GM13976 (cell line): ENCODE data around the gene PSMG3.
"Not testable (repeated sequence)": the region's sequence is repeated elsewhere in the genome, so short reads cannot be mapped to it uniquely, and the experiment has no call there.

Experiments used
- DNase-seq: peaks from one replicate; pipeline ENCODE4 v3.0.0; 2012; ENCODE audit warnings: low spot score
- in situ Hi-C: fragments of 300-500 bp; cut with MboI; formaldehyde crosslinking; loops from one replicate; pipeline ENCODE4 v1.12.0; 2022; ENCODE audit warnings: low sequenced_read_pairs, mixed read lengths, inconsistent platforms; ENCODE audit not compliant: unreplicated experiment
- TF ChIP-seq, protein P1 (sequence below): IDR thresholded peaks from 2 replicates; pipeline ENCODE4 v1.5.1; 2012; ENCODE audit warnings: borderline replicate concordance, mild to moderate bottlenecking; ENCODE audit not compliant: insufficient read depth; ENCODE audit errors: extremely low read depth, missing control alignments, control extremely low read depth

Gene PSMG3

DNA sequence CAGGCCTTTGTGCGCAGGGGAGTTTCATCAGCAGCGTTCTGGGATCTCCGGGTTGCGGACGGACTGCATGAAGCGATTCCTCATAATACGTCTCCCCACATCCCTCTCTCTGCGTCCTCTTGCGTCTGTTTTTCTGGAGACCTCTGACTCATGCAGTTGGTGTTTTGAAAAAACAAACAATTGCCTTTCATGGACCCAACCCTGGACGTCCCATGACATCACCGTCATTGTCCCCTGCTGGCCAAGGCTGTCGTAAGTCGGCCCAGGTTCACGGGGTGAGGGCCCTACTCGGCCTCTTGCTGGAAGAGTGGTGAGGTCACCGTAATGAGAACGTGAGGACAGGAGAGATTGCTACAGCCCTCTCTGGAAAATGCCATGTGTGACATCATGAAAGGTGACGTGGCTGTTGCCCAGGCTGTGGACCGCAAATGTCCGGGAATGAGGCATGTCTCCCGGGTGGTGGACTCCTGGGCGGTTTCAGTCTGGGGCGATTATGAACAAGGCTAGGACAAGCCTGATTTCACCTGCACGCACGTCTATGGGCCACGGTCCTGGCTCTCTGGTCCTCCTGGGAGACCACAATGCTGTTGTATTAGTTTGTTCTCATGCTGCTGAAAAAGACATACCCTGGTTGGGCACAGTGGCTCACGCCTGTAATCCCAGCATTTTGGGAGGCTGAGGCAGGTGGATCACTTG is 49.1 kb downstream of the PSMG3 start:
- TF ChIP-seq, protein P1, sequence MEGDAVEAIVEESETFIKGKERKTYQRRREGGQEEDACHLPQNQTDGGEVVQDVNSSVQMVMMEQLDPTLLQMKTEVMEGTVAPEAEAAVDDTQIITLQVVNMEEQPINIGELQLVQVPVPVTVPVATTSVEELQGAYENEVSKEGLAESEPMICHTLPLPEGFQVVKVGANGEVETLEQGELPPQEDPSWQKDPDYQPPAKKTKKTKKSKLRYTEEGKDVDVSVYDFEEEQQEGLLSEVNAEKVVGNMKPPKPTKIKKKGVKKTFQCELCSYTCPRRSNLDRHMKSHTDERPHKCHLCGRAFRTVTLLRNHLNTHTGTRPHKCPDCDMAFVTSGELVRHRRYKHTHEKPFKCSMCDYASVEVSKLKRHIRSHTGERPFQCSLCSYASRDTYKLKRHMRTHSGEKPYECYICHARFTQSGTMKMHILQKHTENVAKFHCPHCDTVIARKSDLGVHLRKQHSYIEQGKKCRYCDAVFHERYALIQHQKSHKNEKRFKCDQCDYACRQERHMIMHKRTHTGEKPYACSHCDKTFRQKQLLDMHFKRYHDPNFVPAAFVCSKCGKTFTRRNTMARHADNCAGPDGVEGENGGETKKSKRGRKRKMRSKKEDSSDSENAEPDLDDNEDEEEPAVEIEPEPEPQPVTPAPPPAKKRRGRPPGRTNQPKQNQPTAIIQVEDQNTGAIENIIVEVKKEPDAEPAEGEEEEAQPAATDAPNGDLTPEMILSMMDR: no peak
- in situ Hi-C loops: no loop called here
- DNase-seq: no peak

DNA sequence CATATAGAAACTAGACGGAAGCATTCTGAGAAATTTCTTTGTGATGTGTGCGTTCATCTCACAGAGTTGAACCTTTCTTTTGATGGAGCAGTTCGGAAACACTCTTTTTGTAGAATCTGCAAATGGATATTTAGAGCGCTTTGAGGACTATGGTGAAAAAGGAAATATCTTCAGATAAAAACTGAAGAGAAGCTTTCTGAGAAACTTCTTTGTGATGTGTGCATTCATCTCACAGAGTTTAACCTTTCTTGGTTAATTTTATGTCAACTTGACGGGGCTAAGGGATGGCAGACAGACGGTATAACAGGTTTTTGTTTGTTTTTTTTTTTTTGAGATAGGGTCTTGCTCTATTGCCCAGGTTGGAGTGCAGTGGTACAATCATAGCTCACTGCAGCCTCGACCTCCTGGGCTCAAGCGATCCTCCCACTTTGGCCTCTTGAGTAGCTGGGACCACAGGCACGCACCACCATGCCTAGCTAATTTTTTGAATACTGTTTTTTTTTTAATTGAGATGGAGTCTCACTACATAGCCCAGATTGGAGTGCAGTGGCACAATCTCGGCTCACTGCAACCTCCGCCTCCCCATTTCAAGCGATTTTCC is 50.4 kb downstream of the PSMG3 start:
- in situ Hi-C loops, DNase-seq: not testable (repeated sequence)
